GM18873 (cell line): ENCODE data around the gene ARHGEF28.

ENCODE experiments used
- ATAC-seq: cut with Tn5 transposase; IDR thresholded peaks from one replicate; pipeline ENCODE4 v1.9.1; 2021; ENCODE audit warnings: mild to moderate bottlenecking, moderate library complexity, moderate number of reproducible peaks; ENCODE audit not compliant: unreplicated experiment, low FRiP score

The ARHGEF28 gene

DNA sequence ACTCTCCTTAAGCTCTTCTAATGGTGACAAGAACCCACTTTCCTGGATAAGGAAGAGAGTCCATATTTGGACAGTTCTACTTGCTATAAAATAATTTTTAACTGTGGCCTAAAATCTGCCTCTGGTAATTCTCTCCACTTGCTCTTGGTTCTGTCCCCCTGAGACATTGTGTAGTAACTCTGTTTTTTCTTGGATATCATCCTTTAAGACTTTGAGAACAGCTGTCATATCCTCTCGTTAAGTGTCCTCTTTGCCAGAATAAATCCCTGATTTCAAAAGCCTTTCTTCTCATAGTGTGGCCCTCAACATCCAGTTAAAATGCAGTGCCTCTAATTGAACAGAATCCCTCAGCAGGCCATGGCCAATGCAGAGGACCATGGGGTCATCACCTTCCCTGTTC, 101.5 kb downstream of the ARHGEF28 start:
- no peak for ATAC-seq

DNA sequence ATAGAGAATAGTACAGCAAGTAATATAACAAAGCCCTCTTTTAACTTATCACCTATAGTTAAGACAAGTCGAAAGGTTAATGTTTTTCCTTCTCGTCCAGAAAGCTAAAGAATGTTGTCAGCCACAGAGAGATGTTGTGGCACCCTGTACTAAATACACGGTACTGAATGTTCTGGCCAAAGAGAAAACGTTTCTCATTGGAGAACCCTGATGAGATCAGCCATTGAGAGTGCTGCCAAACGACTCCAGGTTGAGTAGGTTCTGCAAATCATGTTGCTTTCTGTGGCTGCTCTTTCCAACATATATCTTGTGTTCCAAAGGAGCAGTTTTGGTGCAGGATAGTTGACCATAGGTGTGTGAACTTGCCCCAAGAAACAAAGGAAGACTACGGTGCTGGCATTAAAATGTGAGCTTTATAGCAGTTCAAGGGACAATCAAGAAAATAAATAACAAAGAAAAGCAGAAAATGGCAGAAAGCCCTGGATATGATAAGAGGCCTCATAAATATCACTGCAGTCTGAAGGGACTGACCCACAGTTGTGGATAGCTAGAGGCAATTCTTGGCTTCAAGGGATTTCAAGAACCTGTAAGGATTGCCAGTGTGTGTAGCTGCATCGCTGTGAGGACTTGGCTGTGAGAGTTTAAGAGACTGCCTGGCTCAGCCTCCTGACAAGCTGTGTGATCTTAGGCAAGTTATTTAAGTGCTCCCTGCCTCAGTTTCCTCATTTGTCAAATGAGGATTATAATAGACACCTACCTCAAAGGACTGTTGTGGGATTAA, 102.7 kb downstream of the ARHGEF28 start:
- ATAC-seq = no peak

DNA sequence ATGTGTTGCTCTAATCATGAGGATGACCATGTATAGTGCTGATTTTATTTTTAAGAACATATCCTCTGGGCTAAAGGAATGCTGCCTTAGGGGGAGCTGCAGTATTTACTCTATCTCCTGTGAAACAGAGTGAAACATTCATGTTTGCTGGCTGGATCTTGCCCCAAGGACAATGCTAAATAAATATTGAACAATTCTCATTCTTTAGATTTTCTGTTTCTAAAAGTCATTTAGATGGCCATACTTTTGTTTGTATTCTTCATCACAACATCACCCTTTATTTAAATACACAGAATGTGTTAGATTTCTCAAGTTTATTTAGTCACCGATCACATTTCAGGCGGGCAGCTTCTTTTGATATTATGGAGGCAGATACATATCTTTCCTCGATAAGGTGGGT, 103.3 kb downstream of the ARHGEF28 start:
- ATAC-seq = no peak

DNA sequence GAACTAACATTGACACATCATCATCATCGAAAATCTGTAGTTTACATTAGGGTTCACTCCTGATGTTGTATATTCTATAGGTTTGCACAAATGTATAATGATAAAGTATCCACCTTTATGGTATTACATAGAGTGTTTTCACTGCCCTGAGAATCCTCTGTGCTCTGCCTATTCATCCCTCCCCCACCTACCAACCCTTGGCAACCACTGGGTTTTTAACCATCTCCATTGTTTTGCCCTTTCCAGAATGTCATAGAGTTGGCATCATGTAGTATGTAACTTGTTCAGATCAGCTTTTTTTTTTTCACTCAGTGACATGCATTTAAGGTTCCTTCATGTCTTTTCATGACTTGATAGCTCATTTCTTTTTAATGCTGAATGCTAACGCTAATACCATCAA, 106.0 kb downstream of the ARHGEF28 start:
- no peak for ATAC-seq

DNA sequence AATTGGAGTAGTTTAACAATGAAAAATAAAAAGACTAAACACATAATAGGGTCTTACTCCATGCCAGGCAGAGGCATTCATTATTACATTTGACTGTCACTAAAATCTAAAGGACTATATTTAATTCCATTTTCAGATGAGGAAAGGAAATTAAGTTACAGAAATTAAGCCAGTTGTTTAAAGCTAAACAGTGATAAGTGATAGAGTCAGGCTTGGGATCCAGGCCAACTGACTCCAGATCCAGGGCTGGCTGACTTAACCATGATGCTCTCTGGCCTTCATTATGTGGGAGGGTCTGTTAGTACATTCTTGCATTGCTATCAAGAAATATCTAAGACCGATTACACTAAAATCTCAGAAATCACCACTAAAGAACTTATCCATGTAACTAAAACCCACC, 107.2 kb downstream of the ARHGEF28 start:
- ATAC-seq = no peak

DNA sequence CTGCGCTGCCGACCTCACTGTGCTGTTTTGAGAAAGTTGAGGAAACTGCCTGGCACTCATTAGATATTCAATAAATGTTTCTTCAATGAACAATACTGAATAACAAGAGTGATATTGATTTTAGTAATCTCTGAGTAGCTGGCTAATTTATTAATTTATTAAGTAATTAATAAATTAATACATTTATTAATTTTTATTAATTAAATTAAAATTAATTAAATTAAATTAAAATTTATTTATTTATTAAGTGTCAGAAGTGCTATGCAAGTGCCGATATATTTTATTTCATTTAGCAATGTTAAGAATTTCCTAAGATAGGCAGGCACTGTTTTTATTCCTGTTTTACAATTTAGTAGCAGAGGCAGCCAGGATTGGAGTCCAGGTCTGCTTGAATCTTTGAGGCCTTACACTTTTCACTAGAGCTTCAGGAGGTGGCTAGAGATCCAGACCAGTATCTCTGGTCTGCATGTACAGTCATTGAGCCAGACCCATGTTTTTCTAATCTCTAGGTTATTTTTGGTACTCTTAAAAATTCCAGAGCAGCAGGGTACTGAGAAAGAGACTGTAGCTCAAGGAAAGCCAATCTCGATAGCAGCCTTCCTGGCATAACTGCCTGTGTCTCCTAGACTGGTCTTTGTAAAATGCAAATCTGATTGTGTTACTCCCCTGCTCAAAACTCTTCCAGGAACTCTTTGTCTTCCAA, 109.2 kb downstream of the ARHGEF28 start:
- ATAC-seq = no peak

DNA sequence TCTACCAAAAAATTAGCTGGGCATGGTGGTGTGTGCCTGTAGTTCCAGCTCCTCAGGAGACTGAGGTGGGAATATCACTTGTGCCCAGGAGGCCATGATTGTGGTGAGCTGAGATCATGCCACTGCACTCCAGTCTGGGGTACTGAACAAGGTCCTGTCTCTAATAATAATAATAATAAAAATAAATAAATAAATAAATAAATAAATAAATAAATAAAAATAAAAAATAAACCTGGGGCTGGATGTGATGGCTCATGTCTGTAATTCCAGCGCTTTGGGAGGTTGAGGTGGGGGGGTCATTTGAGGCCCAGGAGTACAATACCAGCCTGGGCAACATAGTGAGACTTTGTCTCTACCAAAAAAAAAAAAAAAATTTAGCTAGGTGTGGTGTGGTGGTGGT, 113.7 kb downstream of the ARHGEF28 start:
- no peak for ATAC-seq

DNA sequence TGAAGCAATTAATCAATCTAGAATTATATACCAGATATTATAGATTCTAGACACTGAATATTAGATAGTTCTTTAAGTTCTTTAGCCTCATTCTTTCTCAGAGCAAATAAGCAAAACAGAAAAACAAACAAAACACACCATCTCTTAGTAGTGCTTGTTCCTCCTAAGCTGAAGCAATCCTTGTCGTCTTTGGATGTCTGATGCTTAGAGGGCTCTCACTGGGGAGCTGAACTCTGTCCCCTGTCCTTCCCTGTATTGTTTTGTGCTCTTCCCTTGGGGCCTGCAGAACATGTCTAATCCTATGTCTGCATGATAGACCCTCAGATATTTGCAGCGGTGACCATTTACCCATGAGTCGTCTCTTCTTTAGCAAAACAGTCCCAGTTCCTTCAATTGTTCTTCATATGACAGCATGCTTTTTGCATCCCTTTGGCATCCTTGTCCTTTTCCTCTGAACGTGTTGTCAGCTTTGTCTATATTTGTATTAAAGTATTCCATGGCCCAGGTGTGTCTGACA, 114.3 kb downstream of the ARHGEF28 start:
- no peak for ATAC-seq

DNA sequence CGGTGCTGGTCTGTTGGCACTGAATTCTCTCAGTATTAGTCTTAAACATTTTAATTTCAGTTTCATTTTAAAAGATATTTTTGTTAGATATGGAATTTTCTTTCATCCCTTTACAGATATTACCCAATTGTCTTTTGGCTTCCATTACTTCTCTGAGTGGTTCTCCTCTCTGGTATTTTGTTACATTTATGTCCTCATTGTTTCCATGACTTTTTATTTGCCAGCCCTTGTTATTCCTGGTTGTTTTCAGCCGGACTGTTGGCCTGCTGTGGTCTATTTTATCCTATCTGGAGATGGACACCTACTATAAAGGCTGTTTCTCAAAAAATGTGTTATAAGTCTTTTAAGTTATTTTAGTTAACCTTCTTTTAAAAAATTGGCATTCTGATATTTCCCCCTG, 117.2 kb downstream of the ARHGEF28 start:
- ATAC-seq = no peak

DNA sequence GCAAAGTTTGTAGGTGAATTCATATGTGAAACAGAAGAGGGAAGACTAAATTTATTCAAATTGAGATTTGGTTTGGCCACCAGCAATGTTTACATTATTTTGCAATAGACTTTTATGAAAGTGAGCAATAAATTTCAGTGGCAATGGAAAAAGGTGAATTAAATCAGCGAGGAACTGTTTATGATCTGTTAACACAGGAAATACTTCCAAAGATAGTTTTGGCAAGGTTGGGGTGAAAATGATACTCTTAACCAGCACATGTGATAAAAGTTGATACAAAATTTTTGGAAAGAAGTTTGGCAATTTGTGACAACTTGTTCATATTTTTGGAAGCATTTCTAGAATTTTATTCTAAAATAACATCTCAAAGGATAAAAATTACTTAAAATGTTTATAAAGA, 119.8 kb downstream of the ARHGEF28 start:
- ATAC-seq = no peak

DNA sequence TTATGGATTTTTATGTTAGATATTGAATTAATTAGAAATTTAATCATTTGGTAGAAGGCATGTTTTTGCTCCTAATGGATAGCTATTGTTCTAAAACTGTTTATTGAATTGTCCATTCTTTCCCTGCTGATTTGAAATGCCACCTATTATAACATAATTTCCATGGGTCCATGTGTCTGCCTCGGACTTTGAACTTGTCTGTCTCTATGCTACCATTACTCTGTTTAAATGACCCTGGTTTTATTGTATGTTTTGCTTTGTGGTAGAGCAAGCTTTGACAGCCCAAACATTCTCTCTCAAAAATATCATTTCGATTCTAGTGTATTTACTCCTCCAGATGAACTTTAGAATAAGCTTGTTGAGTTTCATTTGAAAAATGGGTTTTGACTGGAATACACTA, 120.6 kb downstream of the ARHGEF28 start:
- no peak for ATAC-seq

DNA sequence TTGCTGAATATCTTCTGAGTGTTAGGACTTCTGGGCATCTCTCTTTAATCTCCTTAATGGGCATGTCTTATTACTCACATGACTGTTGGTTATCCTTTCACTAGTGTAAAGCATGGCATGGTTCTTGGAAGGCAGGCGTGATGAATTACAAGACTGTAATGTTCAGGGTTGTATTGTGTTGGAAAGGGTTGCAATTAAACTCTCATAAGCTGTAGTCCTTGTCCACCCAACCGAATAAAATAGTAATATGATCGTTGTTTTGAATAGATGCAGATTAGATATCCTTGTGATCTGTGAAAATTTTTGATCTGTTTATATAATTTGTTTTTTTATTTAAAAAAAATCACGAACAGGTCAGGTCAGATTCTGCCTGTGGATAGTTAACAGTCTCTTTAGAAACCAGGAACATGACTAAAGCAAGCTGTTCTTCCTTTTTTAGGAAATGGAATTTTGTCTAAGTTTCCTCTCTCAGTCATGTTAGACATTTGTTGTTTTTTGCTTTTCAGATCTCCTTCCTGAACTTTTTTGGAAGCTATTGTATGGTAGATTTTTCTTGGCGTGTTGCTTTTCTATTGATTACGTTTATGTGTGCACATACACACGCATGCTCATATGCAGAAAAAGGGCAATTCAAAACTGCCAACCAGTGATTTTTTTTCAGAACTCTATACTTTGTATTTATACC, 121.8 kb downstream of the ARHGEF28 start:
- no peak for ATAC-seq

DNA sequence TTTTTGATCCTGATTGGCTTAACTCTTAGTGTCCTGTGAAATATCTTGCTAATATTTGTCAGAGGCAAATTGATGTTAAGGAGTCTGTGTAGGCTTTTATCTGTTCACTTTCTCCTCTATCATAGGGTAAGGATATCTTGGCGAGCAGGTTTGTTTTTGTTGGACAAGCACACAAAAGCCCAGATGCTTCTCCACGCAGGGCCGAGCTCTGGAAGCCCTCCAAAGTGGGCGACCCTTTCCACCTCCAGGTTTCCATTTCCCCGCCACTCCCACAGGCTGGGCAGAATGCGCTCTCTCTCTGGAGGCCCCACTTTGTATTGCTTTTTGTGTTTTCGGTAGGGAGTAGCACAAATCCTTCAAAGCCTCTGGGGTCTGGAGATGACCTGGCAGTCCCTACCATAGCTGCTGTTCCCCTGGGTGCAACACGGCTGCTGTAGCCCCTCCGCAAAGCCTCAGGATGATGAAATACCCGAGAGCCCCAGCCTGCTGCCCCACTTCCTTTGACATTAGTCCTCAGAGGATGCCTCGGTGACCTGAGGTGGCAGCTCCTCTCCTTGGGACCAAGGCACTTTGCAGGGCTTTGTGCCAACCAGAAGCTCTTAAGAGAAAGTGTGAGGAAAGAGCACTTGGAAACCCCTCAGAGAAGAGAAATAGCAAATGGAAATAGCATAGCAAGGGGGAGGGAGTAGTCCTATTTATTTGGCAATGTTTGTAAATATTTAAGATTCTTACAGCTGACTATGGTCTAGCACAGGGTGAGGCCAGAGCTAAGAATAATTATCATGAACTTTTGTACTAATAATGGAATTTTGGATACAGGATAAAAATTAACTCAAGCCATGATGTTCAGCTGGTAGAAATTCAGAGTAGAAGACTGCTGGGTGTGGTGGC, 122.8 kb downstream of the ARHGEF28 start:
- ATAC-seq = no peak

DNA sequence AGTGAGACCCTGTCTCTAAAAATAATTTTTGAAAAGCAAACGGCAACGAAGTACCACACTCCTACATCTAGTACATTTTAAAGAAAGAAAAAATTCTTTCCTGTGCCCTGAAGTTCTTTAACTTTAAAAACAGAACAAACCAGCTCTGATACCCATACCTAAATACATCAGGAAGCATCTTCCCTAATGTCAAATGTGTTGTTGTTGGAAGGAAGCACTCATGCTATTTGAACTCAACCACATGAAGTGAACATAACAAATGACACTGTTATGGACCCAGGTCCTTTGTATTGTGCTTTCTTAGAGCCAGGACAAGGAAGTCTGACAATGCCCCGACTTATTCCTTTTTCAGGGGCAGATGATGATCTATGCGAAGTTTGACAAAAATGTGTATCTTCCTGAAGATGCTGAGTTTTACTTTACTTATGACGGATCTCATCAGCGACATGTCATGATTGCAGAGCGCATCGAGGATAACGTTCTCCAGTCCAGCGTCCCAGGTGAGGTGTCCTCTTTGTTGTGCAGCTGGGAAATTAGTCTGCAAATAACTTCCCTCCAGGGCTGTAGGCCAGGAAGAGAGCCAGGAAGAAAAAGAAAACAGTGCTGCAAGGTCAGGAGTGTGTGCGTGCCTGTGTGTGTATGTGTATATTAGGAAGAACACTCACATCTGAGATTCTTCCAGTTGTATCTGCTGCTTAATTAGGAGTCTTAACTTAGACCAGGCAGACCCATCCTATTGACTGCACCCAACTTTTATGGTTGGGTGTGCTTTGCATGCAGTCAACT, 123.7 kb downstream of the ARHGEF28 start:
- ATAC-seq = no peak

DNA sequence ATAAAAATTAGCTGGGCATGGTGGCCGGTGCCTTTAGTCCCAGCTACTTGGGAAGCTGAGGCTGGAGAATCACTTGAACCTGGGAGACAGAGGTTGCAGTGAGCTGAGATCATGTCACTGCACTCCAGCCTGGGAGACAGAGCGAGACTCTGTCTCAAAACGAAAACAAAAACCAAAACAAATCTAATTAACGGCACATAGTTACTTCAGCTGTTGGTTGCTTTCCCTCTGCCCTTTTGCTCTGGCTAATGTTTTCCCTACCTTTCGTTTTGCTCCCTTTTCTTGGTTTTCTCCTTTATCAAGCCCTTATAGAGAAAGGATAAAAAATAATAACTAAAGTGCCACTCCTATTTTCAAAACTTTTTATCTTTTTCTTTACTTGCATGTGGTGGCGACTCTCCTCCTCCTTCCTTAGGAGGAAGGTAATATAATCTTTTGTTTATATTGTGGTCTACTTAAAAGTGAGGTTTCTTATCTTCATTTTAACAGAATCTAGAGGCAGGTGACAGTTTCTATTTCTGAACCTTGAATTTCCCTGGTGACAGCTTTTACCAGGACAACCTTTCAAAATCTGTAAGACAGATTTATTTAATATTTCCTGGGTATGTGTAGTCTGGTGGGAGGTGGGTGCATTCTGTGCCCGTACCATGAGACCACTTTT, 125.4 kb downstream of the ARHGEF28 start:
- ATAC-seq = no peak

DNA sequence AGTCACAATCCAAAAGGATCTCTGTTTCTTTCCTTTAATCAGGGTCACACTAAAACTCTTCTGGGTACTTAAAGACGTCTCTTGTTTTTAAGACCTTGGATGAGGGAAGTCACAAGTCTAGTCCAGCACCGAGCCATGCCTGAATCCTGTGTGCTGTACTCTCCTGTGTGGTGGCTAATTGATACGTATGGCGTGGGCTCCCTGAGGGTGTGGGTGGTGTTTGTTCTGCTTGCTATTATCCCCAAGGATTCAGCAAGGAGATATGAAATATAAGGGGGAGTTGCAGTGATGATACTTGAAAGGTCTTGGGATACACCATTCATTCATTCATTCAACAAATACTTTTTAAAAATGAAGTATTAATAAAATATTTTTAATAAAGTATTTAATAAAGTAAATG, 128.3 kb downstream of the ARHGEF28 start:
- no peak for ATAC-seq

DNA sequence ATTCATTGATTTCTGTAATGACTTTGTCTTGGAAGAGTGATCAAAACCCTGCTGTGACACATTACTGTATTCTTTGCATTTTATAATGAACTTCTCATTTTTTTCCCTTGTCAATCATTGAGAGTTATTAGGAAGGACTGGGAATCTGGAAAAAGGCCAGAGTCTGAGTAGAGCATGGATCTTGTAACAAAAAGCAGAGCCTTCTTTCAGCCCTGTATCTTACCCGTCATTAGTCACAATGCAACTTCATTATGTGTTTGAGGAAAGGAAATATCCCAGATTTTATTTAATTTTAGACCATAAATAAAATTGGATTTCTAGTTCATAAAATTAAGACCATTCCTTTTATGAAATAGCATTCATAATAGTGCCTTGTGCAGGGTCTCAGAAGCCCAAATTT, 131.4 kb downstream of the ARHGEF28 start:
- no peak for ATAC-seq

DNA sequence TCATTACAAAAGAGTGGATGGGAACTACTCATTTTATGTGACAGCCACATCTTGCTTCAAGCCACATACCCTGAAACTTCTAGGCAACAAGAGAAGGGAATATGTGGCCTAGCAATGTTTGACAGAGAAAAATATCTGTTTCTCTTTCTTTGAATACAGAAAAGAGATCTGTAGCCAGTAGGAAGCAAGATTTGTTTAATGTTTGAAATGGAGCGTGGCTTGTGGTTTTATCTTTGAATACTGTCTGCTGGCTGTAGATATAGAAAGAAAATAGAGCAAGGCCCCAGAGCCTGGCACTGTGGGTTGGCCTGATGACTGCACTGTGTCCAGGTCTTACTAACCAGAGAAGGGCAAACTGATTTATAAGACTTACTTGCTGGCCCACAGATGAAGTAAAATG, 133.8 kb downstream of the ARHGEF28 start:
- no peak for ATAC-seq
